GM18498 (cell line): ENCODE data around the gene LRRC49.
"Not testable (repeated sequence)": the region's sequence is repeated elsewhere in the genome, so short reads cannot be mapped to it uniquely, and the experiment has no call there.

Experiments
- ATAC-seq: cut with Tn5 transposase; IDR thresholded peaks from one replicate; pipeline ENCODE4 v1.9.1; 2021; ENCODE audit warnings: mild to moderate bottlenecking, moderate library complexity; ENCODE audit not compliant: unreplicated experiment

The LRRC49 gene

DNA sequence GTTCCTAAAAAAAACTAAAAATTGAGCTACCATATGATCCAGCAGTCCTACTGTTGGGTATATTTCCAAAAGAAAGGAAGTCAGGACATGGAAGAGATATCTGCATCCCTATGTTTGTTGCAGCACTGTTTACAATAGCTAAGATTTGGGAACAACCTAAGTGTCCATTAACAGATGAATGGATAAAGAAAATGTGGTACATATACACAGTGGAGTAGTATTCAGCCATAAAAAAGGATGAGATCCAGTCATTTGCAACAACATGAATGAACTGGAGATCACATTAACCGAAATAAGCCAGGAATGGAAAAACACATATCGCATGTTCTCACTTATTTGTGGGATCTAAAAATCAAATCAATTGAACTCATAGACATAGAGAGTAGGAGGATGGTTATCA is 29.5 kb downstream of the LRRC49 start:
- no peak for ATAC-seq

DNA sequence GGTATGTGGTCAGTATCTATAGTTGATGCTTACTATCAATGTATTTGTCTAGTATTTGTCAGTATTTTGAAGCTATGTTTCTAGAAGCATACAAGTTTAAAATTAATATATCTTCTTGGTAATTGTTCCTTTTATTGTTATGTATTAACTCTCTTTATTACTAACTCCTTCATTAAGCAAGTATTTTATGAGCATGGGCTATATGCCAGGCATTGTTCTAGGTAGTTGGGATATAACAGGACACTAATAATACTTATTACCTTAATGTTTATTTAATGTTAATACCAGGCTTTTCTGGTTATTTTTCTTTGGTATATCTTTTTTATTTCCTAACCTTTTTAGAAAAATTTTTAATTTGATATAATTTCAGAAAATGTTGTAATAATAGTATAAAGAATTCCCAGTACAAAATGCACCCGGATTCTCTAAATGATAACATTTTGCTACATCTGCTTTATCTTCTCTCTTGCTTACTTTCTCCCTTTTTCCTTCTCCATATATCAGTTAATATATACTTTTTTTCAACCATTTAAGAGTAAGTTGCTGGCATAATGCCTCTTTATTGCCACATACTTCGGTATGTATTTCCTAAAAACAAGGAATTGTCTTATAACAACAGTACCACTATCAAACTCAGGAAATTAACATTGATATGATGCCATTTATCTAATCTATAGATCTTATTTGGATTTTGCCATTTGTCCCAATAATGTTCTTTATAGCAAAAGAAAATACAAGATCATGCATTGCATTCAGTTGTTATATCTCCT is 30.9 kb downstream of the LRRC49 start:
- ATAC-seq, result no peak

DNA sequence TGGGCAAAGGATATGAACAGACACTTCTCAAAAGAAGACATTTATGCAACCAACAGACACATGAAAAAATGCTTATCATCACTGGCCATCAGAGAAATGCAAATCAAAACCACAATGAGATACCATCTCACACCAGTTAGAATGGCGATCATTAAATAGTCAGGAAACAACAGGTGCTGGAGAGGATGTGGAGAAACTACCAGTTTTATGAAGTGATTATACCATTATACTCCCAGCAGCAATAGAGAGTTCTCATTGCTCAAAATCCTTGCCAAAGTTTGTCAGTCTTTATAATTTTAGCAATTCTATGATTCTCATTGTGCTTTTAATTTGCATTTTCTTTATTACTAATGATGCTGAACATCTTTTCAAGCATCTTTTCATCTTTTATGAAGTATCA is 34.3 kb downstream of the LRRC49 start:
- ATAC-seq, result not testable (repeated sequence)

DNA sequence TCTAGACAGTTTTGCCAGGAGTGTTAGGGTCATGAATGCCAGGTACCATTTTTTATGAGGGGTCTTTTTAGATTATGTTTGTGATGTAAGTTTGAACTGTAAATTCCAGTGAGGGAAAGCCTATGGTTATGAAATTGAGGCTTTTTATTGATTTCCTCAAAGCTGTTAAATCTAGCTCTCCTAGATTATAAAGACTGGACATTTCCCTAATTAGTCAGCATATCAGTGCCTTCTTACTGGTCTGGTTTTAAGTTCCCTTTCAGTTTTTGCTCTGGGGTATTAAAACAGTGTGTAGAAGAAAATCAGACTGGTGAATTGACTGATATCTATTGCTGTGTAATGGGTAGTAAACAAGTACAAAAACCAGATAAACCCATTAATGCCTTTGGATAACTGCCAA is 39.2 kb downstream of the LRRC49 start:
- no peak for ATAC-seq

DNA sequence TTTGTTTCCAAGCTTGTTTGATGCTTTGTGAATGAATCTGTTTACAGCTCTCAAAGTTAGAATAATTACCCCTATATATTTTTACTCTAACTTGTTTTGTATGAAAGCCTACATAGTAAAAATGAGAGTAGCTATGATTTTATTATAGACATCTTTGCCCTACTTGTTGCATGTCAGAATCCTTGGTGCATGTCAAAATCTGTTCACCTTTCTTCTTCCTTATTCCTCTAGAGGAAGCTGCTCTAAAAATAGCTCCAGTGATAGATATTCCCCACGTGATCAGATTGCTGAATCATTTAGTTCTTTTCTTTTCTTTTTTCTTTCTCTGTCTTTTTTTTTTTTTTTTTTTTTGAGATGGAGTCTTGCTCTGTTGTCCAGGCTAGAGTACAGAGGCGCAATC is 39.8 kb downstream of the LRRC49 start:
- ATAC-seq, result no peak

DNA sequence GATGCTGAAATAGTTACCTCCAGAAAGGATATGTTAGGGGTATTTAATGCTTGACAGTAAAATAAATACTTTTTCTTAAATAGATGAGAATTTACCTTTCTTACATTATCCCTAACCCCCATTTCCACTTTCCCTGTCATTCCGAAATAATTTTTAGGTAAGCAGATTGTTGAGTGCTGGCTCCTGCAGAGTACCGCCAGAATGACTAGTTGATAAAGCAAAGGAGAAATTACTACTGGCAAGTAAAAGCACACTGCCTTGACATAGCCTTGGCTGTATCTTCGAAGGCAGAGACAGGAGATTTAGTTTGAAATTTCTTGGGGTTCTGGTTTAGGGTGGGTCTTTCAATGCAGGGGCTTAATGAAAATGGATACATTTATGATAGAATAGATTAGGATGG is 40.8 kb downstream of the LRRC49 start:
- no peak for ATAC-seq

DNA sequence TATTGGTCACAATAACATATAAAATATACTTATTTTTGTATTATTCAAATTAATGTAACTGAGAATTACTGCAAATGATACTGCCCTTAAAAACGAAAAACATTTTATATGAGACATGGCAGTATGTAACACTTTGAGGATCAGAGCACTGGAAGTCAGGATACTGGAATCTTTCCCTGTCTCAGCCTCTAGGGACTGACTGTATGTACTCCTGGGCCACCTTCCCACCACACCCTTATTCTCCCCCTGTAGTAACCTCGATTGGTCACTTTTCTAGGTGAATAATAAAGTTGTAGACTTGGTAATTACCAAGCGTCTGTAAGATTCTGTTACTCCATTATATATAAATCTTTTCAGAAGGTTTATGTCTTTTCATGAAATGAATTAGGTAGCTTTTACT is 43.0 kb downstream of the LRRC49 start:
- ATAC-seq, result no peak

DNA sequence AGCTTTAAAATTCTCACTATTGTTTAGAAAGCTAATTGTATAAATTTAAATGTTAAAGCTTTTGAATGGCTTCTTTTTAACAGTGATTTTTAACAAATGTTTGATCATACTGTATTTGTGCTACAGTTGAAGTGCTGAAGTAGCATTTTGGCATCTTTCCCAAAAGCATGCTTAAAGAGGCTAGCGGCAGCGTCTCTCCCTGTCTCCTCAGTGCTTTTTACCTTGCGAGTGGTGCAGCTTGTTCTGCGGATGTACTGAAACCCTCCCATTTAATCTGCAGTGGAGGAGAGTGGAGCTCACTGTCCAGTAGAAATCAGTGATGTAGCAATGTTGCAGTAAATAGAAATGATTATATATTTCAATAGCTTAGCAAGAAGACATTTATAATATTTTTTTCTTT is 43.7 kb downstream of the LRRC49 start:
- ATAC-seq, result no peak

DNA sequence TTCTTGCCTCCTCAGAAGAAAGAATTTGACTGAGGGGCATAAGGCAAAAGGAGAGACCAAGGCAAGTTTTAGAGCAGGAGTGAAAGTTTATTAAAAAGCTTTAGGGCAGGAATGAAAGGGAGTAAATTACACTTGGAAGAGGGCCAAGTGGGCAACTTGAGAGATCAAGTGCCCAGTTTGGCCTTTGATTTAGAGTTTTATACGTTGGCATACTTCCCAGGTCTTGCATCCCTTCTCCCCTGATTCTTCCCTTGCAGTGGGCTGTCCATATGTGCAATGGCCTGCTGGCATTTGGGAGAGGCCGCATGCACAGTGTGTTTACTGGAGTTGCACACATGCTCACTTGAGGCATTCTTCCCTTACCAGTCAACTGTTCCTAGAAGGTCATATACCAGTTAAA is 50.7 kb downstream of the LRRC49 start:
- not testable (repeated sequence) for ATAC-seq

DNA sequence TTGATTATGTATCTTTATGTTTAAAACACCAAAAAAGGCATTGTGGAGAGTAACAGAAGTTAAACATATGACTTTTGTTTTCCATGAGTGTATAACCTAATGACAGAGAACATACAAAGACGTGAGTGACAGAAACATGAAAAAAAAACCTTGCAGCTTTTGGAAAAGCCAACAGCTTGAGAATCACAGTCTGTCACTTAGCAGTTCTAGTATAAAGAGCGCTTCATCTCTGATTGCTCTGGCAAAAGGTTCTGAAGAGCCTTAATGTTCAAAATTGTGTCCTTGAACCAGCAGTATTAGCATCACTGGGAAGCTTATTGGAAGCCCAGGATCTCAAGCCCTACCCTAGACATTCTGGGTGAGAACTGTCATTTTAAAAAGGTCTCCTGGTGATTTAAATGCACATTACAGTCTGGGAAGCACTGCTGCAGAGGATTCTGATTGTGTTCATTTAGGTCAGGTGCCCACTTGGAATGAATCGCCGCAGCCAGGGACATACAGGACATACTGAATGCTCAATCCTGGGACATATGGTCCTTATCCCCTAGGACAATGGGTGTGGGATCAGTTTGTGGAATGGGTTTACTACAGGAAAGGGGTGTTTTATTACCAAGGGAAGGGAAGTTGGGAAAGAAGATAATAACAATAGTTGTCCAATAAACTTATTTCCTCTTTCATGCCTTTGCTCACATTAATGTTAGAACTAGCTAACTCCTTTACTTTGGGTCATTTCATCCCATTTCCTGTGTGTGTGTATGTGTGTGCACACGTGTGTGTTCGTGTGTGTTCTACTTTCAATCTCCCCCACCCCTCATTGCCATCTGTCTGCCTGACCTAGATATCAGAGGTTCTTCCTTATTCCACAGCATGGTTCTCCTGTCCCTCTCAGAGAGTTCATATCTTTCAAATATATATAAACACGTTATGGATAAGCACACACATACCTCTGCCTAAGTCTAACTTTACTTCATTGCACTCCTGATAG is 55.0 kb downstream of the LRRC49 start:
- ATAC-seq, result no peak

DNA sequence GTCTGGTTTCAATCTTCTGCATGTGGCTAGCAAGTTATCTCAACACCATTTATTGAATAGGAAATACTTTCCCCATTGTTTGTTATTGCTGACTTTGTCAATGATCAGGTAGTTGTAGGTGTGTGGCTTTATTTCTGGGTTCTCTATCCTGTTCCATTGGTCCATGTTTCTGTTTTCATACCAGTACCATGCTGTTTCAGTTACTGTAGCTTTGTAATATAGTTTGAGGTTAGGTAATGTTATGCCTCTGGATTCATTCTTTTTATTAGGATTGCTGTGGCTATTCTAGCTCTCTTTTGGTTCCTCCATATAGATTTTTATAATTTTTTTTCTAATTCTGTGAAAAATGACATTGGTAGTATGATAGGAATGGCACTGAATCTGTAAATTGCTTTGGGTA is 58.3 kb downstream of the LRRC49 start:
- ATAC-seq, result no peak

DNA sequence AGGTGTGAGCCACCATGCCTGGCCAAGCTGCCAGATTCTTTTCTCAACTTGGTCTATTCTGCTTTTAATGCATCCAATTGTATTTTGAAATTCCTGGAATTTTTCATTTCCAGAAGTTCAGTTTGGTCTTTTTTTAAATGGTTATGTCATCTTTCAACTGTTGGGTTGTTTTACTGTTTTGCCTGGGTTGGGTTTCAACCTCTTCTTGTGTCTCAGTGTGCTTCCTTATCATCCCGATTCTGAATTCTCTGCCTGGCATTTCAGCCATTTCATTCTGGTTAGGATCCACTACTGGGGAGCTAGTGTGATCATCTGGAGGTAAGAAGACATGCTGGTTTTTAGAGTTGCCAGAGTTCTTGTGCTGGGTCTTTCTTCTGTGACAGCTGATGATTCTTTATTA is 61.5 kb downstream of the LRRC49 start:
- no peak for ATAC-seq

DNA sequence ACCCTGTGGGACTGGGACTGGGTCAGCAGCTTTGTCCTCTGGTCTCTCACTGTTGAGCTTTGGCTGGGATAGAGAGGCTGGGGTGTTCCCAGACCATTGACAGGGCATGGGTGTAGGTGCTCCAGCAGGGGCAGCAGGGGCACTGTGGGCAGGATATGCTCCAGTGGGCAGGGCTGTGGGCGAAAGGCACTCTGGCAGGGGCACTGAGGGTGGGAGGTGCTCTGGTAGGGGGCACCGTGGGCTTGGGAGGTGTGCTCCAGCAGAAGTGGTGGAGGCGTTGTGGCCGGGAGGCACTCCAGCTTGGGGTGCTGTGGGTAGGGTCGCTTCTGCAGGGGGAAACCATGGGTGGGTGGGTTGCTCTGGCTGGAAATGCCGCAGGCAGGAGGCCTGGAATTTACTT is 62.1 kb downstream of the LRRC49 start:
- ATAC-seq, result no peak

DNA sequence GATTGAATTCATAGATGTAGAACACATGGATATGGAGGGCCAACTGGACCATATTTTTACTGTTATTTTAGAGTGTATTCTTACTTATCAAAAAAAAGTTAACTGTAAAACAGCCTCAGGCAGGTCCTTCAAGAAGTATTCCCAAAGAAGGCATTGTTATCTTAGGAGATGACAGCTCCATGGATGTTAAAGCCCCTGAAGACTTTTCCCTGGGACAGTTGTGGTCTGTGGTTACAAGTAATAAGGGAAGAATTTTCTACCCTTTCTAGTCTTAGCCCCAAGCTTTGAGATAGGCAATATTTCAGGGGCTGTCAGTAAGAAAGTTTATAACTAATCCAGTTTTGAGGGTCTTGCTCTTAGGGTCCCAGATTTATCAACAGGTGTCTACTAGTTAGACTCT is 62.5 kb downstream of the LRRC49 start:
- no peak for ATAC-seq

DNA sequence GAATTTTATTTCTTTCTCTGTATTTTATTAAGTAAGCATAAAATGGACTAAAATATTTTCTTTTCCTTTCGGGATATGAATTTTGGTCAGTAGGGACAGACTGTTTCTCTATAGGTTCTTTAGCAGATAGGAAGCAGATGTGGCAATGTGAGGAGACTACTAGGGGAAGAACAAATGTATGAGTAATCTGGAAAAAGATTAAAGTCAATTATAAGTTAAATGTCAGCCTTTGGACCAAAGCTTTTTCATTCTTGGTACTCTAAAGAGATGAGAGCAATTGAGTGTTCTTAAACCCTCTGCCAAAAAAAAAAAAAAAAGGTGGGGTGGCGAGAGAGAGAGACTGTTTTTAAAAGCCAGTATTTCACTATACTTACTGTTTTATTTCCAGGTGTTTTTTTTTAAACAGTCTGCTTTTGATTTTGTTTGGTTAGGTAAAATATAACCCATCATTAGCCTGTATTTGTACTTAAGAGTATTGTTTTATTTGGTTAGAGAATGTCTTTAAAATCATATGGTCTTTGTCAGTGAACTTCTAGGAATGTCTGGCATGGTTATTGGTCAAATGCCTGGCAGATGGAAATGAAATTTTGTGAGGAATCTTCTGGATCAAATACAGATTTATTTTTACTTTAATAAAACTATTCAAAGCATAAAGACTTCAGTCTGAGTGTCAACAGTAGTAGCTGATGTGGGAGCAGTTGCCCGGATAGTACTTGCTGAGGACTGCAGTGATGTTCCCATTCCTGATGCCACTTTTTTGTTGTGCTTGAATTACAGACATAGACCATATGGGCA is 63.8 kb downstream of the LRRC49 start:
- no peak for ATAC-seq

DNA sequence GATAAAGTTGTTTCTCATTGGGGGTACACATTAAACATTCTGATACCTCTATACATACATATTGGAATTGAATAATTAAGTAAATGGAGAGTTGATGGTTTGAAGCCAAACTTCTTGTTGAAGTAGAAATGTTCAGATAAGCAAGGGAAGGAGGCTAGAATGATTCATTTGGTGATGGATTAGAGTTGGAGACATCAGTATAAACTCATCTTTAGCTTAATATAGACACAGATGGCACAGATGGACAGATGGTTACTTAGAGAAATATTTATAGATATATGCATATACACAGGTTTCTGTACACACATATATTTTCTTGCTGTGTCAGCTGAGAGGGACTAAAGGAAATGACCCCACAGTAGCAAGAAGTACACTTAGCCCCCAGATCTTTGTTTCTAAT is 69.5 kb downstream of the LRRC49 start:
- ATAC-seq, result no peak

DNA sequence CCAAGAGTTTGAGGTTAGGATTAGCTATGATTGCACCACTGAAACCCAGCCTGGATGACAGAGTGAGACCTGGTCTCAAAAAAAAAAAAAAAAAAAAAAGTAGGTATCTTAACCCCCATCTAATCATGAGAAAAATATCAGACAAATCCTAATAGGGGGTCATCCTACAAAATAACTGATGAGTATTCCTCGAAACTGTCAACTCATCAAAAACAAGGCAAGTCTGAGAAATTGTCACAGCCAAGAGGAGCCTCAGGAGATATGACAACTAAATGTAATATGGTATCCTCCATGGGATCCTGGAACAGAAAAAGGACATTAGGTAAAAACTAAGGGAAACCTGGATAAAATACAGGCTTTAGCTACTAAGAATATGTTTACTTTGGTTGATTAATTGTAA is 70.6 kb downstream of the LRRC49 start:
- ATAC-seq, result no peak

DNA sequence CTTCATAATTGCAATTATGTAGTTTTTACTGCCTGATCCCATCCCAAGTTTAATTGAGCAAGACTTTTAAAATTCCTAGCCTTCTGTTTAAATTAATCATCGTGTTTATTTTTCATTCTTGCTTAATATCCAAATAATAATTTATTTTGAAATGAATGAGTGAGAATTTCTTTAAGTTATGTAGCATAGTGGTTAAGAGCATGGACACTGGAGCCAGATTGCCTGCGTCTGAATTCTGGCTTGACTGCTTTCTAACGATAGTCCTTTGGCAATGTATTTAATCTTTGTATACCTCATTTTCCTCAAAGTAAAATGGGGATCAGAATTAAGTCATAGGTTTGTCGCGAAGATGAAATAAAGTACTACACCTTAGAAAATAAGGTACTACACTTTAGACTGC is 71.4 kb downstream of the LRRC49 start:
- no peak for ATAC-seq

DNA sequence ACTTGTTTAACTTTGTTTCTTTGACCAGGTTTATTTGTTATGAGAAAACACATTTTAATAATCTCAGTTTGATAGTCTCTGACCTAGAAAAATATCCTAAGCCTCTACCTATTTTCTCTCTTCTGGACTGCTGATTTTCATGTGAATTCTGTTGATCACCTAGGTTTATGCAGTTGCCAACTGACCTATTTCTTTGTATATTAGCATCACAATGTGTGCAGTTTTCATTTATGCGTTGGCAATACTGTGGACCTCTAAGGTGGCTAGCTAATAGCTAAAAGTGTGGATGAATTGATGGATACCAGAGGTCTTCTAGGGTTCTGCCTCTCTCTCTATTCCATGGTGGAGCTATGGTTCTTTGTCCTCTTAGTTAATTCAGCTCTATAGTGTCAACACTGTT is 72.1 kb downstream of the LRRC49 start:
- no peak for ATAC-seq

DNA sequence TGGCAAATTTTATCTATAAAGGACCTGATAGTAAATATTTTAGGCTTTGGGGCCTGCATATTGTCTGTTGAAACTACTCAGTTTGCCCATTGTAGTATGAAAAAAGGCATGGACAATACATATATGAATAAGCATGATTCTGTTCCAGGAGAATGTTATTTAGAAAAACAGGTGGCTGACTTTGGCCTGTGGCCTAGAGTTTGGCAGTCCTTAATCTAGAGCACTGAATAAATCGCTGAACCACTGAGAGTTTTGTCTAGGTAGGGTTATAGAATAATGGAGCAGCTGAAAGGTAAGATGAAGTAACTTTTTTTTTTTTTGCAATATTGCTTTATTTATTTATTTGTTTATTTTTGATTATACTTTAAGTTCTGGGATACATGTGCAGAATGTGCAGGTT is 75.0 kb downstream of the LRRC49 start:
- ATAC-seq, result no peak
